Body of pancreas (tissue), 4 donors: ENCODE data around the gene POLL.

Experiments used
- POLR2A ChIP-seq, 3 donors: fragments of 450-650 bp; IDR thresholded peaks; one replicate each; pipeline ENCODE4 v1.6.1; 2016; ENCODE audit warnings: antibody characterized with exemption in 3 of 3, mild to moderate bottlenecking in 2 of 3
- TF ChIP-seq, protein P1 (sequence below), 7 experiments: fragments of 450-650 bp in 4 of 7; fragments of 200-600 bp in 3 of 7; sonication (generic) in 3 of 7; IDR thresholded peaks; one replicate each; pipeline ENCODE4 v1.5.1; 2016 to 2019; ENCODE audit warnings: antibody characterized with exemption in 7 of 7

DNA sequence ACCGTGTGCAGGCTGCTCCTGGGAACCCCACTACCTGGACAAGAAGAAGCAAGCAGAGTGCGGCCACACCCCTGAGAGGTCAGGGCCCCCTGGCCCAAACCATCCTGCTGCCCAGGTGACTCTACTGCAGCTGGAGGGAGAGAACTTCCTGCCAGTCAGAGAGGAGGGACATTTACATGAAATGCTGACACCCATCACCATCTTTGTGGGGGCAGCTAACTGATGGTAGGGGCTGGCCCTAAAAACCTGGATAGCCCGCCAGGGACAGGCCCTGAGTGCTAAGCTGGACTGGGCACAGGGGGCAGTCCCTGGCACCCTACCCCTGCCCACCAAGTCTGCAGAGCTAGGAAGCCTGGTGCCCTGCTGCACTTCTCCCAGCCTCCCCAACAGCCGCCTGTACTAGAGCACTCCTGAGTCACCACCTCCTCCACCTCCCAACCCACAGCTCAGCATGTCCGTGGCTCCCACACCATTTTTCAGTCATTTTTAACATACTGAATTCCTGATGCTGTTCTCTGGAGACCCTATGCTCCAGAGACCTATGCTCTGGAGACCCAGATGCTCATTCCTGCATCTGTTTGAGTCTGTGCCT lies 27.6 kb upstream of the POLL start:
- no peak for TF ChIP-seq POLR2A (IDR thresholded peaks at IDR 0.05)
- TF ChIP-seq, protein P1, sequence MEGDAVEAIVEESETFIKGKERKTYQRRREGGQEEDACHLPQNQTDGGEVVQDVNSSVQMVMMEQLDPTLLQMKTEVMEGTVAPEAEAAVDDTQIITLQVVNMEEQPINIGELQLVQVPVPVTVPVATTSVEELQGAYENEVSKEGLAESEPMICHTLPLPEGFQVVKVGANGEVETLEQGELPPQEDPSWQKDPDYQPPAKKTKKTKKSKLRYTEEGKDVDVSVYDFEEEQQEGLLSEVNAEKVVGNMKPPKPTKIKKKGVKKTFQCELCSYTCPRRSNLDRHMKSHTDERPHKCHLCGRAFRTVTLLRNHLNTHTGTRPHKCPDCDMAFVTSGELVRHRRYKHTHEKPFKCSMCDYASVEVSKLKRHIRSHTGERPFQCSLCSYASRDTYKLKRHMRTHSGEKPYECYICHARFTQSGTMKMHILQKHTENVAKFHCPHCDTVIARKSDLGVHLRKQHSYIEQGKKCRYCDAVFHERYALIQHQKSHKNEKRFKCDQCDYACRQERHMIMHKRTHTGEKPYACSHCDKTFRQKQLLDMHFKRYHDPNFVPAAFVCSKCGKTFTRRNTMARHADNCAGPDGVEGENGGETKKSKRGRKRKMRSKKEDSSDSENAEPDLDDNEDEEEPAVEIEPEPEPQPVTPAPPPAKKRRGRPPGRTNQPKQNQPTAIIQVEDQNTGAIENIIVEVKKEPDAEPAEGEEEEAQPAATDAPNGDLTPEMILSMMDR (IDR thresholded peaks at IDR 0.05), result no peak
